Thoracic aorta (tissue), 2 donors: ENCODE measurements around the gene UBE2J2. TPM values are rescaled to one million over a fixed set of nuclear protein-coding genes. Genes with fewer than 3 reads are reported as not detected.

ENCODE experiments used
- ATAC-seq: fragments of 150-250 bp; one replicate; pipeline ENCODE4 v1.8.0; 2017; ENCODE audit warnings: low read depth; ENCODE audit not compliant: insufficient number of reproducible peaks, low FRiP score
- DNase-seq: peaks from one replicate; pipeline ENCODE4 v3.0.0-alpha.2; 2020; ENCODE audit warnings: low spot score
- H3K27ac ChIP-seq, 2 donors: fragments of 200-600 bp; sonication (generic); 1 replicate in 1 of 2; 2 replicates in 1 of 2; pipeline ENCODE4 v1.5.1; 2016; ENCODE audit warnings: mild to moderate bottlenecking in 2 of 2, moderate library complexity in 2 of 2
- H3K27me3 ChIP-seq: fragments of 200-600 bp; sonication (generic); replicated peaks from 2 replicates; pipeline ENCODE4 v1.6.0; 2016; ENCODE audit warnings: mild to moderate bottlenecking; ENCODE audit not compliant: insufficient read depth
- H3K36me3 ChIP-seq: fragments of 200-600 bp; sonication (generic); one replicate; pipeline ENCODE4 v1.5.1; 2016
- H3K4me1 ChIP-seq, 2 donors: fragments of 200-600 bp; sonication (generic); 1 replicate in 1 of 2; 2 replicates in 1 of 2; pipeline versions ENCODE4 v1.5.1 to v1.6.0; 2016; ENCODE audit warnings: low read depth in 2 of 2, mild to moderate bottlenecking in 1 of 2; ENCODE audit not compliant: control insufficient read depth in 1 of 2
- H3K4me3 ChIP-seq: fragments of 200-600 bp; sonication (generic); 2 replicates; pipeline ENCODE4 v1.5.1; 2016; ENCODE audit warnings: mild to moderate bottlenecking
- H3K9me3 ChIP-seq: fragments of 200-600 bp; sonication (generic); 2 replicates; pipeline ENCODE4 v1.5.1; 2016
- CTCF ChIP-seq: fragments of 200-600 bp; sonication (generic); IDR thresholded peaks from one replicate; pipeline ENCODE4 v1.5.1; 2019; ENCODE audit warnings: antibody characterized with exemption
- total RNA-seq, 2 donors: library from RNA; depleted of rRNA; stranded (reverse); fragments of >200 nt; gene quantifications; one replicate each; pipeline versions ENCODE4 v1.1.0 to v1.2.3, GENCODE V29; 2016

UBE2J2 gene
- 10 to 100 TPM; 43.5 to 57.7 TPM for total RNA-seq

GRCh38 chr1:1273512-1274298, at the start of gene UBE2J2:
Gene UBE2J2 (minus strand): TSS chr1:1273854. CDS start chr1:1267992, 5,862 bp downstream.
- ATAC-seq = peak; percentile 67
- Histone ChIP-seq H3K27ac (peak within 1 kb of the TSS; percentile 45 to 58), H3K27me3 (no peaks in the 10 kb centered on the region), H3K36me3 (no peaks in the 10 kb centered on the region), H3K4me3 (peak within 1 kb of the TSS; percentile 97), H3K4me1 (peaks cover 21 to 37% of the 10 kb centered on the region in 2 donors), H3K9me3 (no peaks in the 10 kb centered on the region)
- peak; percentile 81 for DNase-seq
- no peak for TF ChIP-seq CTCF

- TF ChIP-seq CTCF = no peak
- peaks cover 9% of the 10 kb centered on the region for H3K36me3 ChIP-seq
- peaks cover 32 to 54% of the 10 kb centered on the region in 2 donors for H3K4me1 ChIP-seq
- ATAC-seq (no peak), DNase-seq (no peak)
- H3K27ac ChIP-seq = no peak overlapping the region
- no peaks in the 10 kb centered on the region for H3K27me3 ChIP-seq
- no peaks in the 10 kb centered on the region for H3K9me3 ChIP-seq
- H3K4me3 ChIP-seq = no peak overlapping the region
Observed at GRCh38 chr1:1322952-1323351, 49.3 kb upstream of the UBE2J2 start.

- Histone ChIP-seq H3K4me3 (no peak overlapping the region), H3K9me3 (no peaks in the 10 kb centered on the region), H3K36me3 (peaks cover 4% of the 10 kb centered on the region), H3K27ac (no peak overlapping the region), H3K4me1 (peaks cover 37 to 59% of the 10 kb centered on the region in 2 donors), H3K27me3 (no peaks in the 10 kb centered on the region)
- no peak for ATAC-seq
- no peak for DNase-seq
- TF ChIP-seq CTCF = no peak
Observed at GRCh38 chr1:1322418-1322817, 48.8 kb upstream of the UBE2J2 start.

- no peak for ATAC-seq
- peaks cover 4% of the 10 kb centered on the region for H3K36me3 ChIP-seq
- H3K27me3 ChIP-seq = no peaks in the 10 kb centered on the region
- no peak overlapping the region for H3K27ac ChIP-seq
- H3K4me1 ChIP-seq = peaks cover 37 to 61% of the 10 kb centered on the region in 2 donors
- H3K4me3 ChIP-seq = no peak overlapping the region
- no peak for DNase-seq
- H3K9me3 ChIP-seq = no peaks in the 10 kb centered on the region
- no peak for TF ChIP-seq CTCF
Observed at GRCh38 chr1:1321477-1321876, 47.8 kb upstream of the UBE2J2 start.

- TF ChIP-seq CTCF = no peak
- H3K4me3 ChIP-seq = no peak overlapping the region
- ATAC-seq = no peak
- no peak for DNase-seq
- no peaks in the 10 kb centered on the region for H3K9me3 ChIP-seq
- peaks cover 35 to 55% of the 10 kb centered on the region in 2 donors for H3K4me1 ChIP-seq
- no peaks in the 10 kb centered on the region for H3K27me3 ChIP-seq
- H3K36me3 ChIP-seq = peaks cover 4% of the 10 kb centered on the region
- no peak overlapping the region for H3K27ac ChIP-seq
Observed at GRCh38 chr1:1320666-1321448, 47.2 kb upstream of the UBE2J2 start.
